H1 (cell line): ENCODE data around the gene CKS1B. TPM values are rescaled to one million over a fixed set of nuclear protein-coding genes. Genes with fewer than 3 reads are reported as not detected.
A peak's percentile ranks its signal among the peaks of the same experiment; 100 is the strongest.

ENCODE experiments used
- CBX5 ChIP-seq: fragments of 300-800, 300-1000 bp; sonication (generic); IDR thresholded peaks from 2 replicates; pipeline ENCODE4 v1.7.1; 2016; ENCODE audit warnings: antibody characterized with exemption, low read length, low read depth
- CTCF ChIP-seq, 3 experiments: IDR thresholded peaks; 1 replicate in 2 of 3; 2 replicates in 1 of 3; pipeline versions ENCODE4 v1.5.1 to v1.6.1; 2011; ENCODE audit warnings: low read length in 3 of 3, mild to moderate bottlenecking in 3 of 3, inconsistent platforms in 2 of 3, low read depth in 1 of 3, moderate library complexity in 1 of 3; ENCODE audit not compliant: insufficient read depth in 1 of 3; ENCODE audit errors: control extremely low read depth in 1 of 3
- GABPA ChIP-seq: IDR thresholded peaks from 2 replicates; pipeline ENCODE4 v1.6.1; 2011; ENCODE audit warnings: mild to moderate bottlenecking, low read length, moderate library complexity, borderline replicate concordance; ENCODE audit not compliant: insufficient read depth
- JUN ChIP-seq: IDR thresholded peaks from 2 replicates; pipeline ENCODE4 v1.6.1; 2011; ENCODE audit warnings: low read depth, mild to moderate bottlenecking, improper control_type of control experiment, low read length
- MAFK ChIP-seq: IDR thresholded peaks from 2 replicates; pipeline ENCODE4 v1.6.1; 2012; ENCODE audit warnings: low read depth, mild to moderate bottlenecking, improper control_type of control experiment, low read length
- SIN3A ChIP-seq, 2 experiments: IDR thresholded peaks in 1 of 2; conservative IDR thresholded peaks in 1 of 2; 2 replicates each; pipeline ENCODE4 v1.6.1; 2011 to 2012; ENCODE audit warnings: low read length in 2 of 2, improper control_type of control experiment in 1 of 2, low read depth in 1 of 2, mild to moderate bottlenecking in 1 of 2
- polyA plus RNA-seq, 7 experiments: library from polyadenylated mRNA; depleted of rRNA in 3 of 7; stranded (reverse) in 5 of 7; unstranded in 2 of 7; fragments of >200 nt in 5 of 7; fragments of 200-250 nt in 2 of 7; gene quantifications; 1 replicate in 5 of 7; 2 replicates in 1 of 7; 4 replicates in 1 of 7; pipeline versions ENCODE4 v1.2.1 to v1.2.3, GENCODE V29; 2011 to 2013; ENCODE audit warnings: missing spikeins in 2 of 7, mixed read lengths in 2 of 7
- total RNA-seq: library from RNA; stranded (reverse); fragmentation: NEBNext Ultra II Directional; extraction: Animal tissue kit (Norgen Biotek cat#: 25700); gene quantifications from 2 replicates; pipeline ENCODE4 v1.2.1, GENCODE V29; 2021
- TF ChIP-seq, protein P1 (sequence below): fragments of 300-600 bp; sonication (generic); IDR thresholded peaks from 2 replicates; pipeline ENCODE4 v1.7.1; 2012; ENCODE audit warnings: low read length, moderate library complexity, mild to moderate bottlenecking, inconsistent platforms; ENCODE audit not compliant: insufficient replicate concordance

Gene CKS1B
- total and polyA plus RNA-seq, 2 of the 8 experiments (the other 6 are each of a cell fraction or from before 2014, with no cell fraction given), result 294 to 1,025 TPM

DNA sequence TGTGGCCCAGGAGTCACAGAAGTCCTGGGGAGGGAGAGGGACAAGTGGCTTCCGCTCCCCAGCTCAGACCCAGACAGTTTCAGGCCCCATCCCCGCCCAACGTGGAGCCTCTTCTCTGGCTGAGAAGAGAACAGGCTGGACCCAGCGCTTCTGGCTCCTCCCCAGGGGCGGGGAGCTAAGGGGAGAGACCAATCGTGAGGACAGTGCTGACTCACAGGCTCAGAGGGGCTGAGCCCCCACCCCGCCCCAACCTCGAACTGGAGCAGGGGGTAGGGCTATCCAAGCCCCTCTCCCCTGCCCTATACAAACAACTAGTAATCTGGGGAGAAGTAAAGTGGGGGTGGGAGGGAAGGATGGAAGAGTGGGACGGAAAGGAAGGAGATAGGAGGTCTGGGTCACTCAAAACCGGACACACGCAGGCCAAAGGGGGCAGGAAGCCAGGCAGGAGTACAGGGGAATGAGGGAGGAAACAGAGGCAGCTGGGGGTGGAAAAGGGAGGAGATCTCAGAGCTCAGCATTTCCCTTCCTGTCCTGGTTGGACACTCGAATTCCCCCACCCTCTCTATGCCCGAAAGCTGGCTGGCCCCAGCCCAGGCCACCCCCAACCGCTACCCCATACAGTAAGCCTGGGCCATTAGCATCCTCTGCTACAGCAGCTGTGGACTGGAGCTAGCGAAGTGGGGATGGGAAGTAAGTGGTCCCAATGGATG is 3.7 kb upstream of the CKS1B start, which contains the start of gene SHC1 (continued):
- TF ChIP-seq, protein P1, sequence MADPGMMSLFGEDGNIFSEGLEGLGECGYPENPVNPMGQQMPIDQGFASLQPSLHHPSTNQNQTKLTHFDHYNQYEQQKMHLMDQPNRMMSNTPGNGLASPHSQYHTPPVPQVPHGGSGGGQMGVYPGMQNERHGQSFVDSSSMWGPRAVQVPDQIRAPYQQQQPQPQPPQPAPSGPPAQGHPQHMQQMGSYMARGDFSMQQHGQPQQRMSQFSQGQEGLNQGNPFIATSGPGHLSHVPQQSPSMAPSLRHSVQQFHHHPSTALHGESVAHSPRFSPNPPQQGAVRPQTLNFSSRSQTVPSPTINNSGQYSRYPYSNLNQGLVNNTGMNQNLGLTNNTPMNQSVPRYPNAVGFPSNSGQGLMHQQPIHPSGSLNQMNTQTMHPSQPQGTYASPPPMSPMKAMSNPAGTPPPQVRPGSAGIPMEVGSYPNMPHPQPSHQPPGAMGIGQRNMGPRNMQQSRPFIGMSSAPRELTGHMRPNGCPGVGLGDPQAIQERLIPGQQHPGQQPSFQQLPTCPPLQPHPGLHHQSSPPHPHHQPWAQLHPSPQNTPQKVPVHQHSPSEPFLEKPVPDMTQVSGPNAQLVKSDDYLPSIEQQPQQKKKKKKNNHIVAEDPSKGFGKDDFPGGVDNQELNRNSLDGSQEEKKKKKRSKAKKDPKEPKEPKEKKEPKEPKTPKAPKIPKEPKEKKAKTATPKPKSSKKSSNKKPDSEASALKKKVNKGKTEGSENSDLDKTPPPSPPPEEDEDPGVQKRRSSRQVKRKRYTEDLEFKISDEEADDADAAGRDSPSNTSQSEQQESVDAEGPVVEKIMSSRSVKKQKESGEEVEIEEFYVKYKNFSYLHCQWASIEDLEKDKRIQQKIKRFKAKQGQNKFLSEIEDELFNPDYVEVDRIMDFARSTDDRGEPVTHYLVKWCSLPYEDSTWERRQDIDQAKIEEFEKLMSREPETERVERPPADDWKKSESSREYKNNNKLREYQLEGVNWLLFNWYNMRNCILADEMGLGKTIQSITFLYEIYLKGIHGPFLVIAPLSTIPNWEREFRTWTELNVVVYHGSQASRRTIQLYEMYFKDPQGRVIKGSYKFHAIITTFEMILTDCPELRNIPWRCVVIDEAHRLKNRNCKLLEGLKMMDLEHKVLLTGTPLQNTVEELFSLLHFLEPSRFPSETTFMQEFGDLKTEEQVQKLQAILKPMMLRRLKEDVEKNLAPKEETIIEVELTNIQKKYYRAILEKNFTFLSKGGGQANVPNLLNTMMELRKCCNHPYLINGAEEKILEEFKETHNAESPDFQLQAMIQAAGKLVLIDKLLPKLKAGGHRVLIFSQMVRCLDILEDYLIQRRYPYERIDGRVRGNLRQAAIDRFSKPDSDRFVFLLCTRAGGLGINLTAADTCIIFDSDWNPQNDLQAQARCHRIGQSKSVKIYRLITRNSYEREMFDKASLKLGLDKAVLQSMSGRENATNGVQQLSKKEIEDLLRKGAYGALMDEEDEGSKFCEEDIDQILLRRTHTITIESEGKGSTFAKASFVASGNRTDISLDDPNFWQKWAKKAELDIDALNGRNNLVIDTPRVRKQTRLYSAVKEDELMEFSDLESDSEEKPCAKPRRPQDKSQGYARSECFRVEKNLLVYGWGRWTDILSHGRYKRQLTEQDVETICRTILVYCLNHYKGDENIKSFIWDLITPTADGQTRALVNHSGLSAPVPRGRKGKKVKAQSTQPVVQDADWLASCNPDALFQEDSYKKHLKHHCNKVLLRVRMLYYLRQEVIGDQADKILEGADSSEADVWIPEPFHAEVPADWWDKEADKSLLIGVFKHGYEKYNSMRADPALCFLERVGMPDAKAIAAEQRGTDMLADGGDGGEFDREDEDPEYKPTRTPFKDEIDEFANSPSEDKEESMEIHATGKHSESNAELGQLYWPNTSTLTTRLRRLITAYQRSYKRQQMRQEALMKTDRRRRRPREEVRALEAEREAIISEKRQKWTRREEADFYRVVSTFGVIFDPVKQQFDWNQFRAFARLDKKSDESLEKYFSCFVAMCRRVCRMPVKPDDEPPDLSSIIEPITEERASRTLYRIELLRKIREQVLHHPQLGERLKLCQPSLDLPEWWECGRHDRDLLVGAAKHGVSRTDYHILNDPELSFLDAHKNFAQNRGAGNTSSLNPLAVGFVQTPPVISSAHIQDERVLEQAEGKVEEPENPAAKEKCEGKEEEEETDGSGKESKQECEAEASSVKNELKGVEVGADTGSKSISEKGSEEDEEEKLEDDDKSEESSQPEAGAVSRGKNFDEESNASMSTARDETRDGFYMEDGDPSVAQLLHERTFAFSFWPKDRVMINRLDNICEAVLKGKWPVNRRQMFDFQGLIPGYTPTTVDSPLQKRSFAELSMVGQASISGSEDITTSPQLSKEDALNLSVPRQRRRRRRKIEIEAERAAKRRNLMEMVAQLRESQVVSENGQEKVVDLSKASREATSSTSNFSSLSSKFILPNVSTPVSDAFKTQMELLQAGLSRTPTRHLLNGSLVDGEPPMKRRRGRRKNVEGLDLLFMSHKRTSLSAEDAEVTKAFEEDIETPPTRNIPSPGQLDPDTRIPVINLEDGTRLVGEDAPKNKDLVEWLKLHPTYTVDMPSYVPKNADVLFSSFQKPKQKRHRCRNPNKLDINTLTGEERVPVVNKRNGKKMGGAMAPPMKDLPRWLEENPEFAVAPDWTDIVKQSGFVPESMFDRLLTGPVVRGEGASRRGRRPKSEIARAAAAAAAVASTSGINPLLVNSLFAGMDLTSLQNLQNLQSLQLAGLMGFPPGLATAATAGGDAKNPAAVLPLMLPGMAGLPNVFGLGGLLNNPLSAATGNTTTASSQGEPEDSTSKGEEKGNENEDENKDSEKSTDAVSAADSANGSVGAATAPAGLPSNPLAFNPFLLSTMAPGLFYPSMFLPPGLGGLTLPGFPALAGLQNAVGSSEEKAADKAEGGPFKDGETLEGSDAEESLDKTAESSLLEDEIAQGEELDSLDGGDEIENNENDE, result no peak
- TF ChIP-seq GABPA, result no peak
- TF ChIP-seq SIN3A (conservative IDR thresholded peaks at IDR 0.05 in 1 of 2, IDR thresholded peaks at IDR 0.05 in 1 of 2; ENCODE audit: low read depth in 1 of 2, low read length in 2 of 2), result peak in 1 of 2 experiments; percentile 39; a peak in 1 of 4 replicates
- peak; percentile 75 for TF ChIP-seq MAFK
- no peak for TF ChIP-seq CBX5
- TF ChIP-seq JUN, result no peak
- TF ChIP-seq CTCF (IDR thresholded peaks at IDR 0.05; ENCODE audit: control extremely low read depth in 1 of 3, insufficient read depth in 1 of 3, low read depth in 1 of 3, low read length in 3 of 3), result peak in 1 of 3 experiments; percentile 5; a peak in 1 of 4 replicates
